H1 (cell line): ENCODE measurements around the gene C14orf132. TPM values are rescaled to one million over a fixed set of nuclear protein-coding genes. Genes with fewer than 3 reads are reported as not detected.

Experiments
- BACH1 ChIP-seq: IDR thresholded peaks from 2 replicates; pipeline ENCODE4 v1.6.1; 2012; ENCODE audit warnings: low read length, improper control_type of control experiment
- EGR1 ChIP-seq: IDR thresholded peaks from 2 replicates; pipeline ENCODE4 v1.6.1; 2011; ENCODE audit warnings: low read depth, low read length, borderline replicate concordance
- MAX ChIP-seq: IDR thresholded peaks from 2 replicates; pipeline ENCODE4 v1.6.1; 2012; ENCODE audit warnings: inconsistent platforms
- SAP30 ChIP-seq: fragments of 300-600 bp; sonication (generic); IDR thresholded peaks from 2 replicates; pipeline ENCODE4 v1.7.1; 2012; ENCODE audit warnings: low read length, moderate library complexity, mild to moderate bottlenecking, inconsistent platforms; ENCODE audit not compliant: insufficient read depth, insufficient replicate concordance
- polyA plus RNA-seq, 7 experiments: library from polyadenylated mRNA; depleted of rRNA in 3 of 7; stranded (reverse) in 5 of 7; unstranded in 2 of 7; fragments of >200 nt in 5 of 7; fragments of 200-250 nt in 2 of 7; gene quantifications; 1 replicate in 5 of 7; 2 replicates in 1 of 7; 4 replicates in 1 of 7; pipeline versions ENCODE4 v1.2.1 to v1.2.3, GENCODE V29; 2011 to 2013; ENCODE audit warnings: missing spikeins in 2 of 7, mixed read lengths in 2 of 7
- total RNA-seq: library from RNA; stranded (reverse); fragmentation: NEBNext Ultra II Directional; extraction: Animal tissue kit (Norgen Biotek cat#: 25700); gene quantifications from 2 replicates; pipeline ENCODE4 v1.2.1, GENCODE V29; 2021

Gene C14orf132
- total and polyA plus RNA-seq, 2 of the 8 experiments (the other 6 are each of a cell fraction or from before 2014, with no cell fraction given), result 11.7 to 32.5 TPM

GRCh38 chr14:96014176-96014575 is 25.0 kb upstream of the C14orf132 start (continued):
- TF ChIP-seq SAP30 (no peak), EGR1 (no peak), MAX (no peak), BACH1 (no peak)
